GM12878 (cell line): ENCODE measurements around the gene CAMKMT.

Experiments
- BHLHE40 ChIP-seq, 2 experiments: fragments of 450-650 bp in 1 of 2; IDR thresholded peaks; 2 replicates each; pipeline ENCODE4 v1.6.1; 2011 to 2017; ENCODE audit warnings: low read depth in 2 of 2, borderline replicate concordance in 1 of 2, improper control_type of control experiment in 1 of 2, low read length in 1 of 2, mild to moderate bottlenecking in 1 of 2
- ELK1 ChIP-seq: IDR thresholded peaks from 2 replicates; pipeline ENCODE4 v1.6.1; 2012; ENCODE audit warnings: low read depth, low read length, improper control_type of control experiment
- ETV6 ChIP-seq, 2 experiments: fragments of 450-650 bp in 1 of 2; IDR thresholded peaks in 1 of 2; conservative IDR thresholded peaks in 1 of 2; 2 replicates each; pipeline ENCODE4 v1.6.1; 2014; ENCODE audit warnings: antibody characterized with exemption in 1 of 2, borderline replicate concordance in 1 of 2, low read depth in 1 of 2, mild to moderate bottlenecking in 1 of 2, moderate library complexity in 1 of 2
- EZH2 ChIP-seq: IDR thresholded peaks from 2 replicates; pipeline ENCODE4 v1.6.1; 2012; ENCODE audit warnings: low read depth, mild to moderate bottlenecking, control low read depth, inconsistent platforms, low read length, borderline replicate concordance; ENCODE audit not compliant: control insufficient read depth
- POLR2A ChIP-seq: IDR thresholded peaks from 2 replicates; pipeline ENCODE4 v1.6.1; 2011; ENCODE audit warnings: low read depth, mild to moderate bottlenecking, low read length
- RAD51 ChIP-seq: fragments of 450-650 bp; IDR thresholded peaks from 2 replicates; pipeline ENCODE4 v1.6.1; 2016; ENCODE audit warnings: moderate library complexity, mild to moderate bottlenecking, inconsistent platforms
- ZBED1 ChIP-seq: IDR thresholded peaks from 2 replicates; pipeline ENCODE4 v1.6.1; 2016; ENCODE audit warnings: borderline replicate concordance
- TF ChIP-seq, protein P1 (sequence below): IDR thresholded peaks from 2 replicates; pipeline ENCODE4 v1.6.1; 2012; ENCODE audit warnings: low read depth, low read length, improper control_type of control experiment

DNA sequence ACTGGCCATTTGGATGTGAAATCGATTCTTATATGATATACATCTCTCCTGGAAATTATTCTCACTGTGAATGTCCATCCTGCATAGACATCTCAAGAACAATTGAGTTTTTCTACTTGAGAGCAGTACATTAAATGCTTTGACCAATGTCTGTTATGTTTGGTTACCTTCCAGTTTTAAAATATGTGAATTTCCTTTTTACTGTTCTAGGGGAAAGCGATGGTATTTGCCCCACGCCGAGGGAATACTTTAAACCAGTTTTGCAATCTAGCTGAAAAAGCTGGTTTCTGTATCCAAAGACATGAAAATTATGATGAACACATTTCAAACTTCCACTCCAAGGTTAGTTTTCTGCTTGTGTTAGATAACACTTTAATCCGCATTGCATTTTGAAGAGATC is 404.5 kb downstream of the CAMKMT start:
- TF ChIP-seq ELK1 (no peak), ETV6 (conservative IDR thresholded peaks at IDR 0.05 in 1 of 2, IDR thresholded peaks at IDR 0.05 in 1 of 2; ENCODE audit: borderline replicate concordance in 1 of 2, low read depth in 1 of 2) (no peak), POLR2A (no peak), BHLHE40 (IDR thresholded peaks at IDR 0.05; ENCODE audit: borderline replicate concordance in 1 of 2, low read depth in 2 of 2, low read length in 1 of 2) (no peak), ZBED1 (no peak), RAD51 (no peak), EZH2 (no peak)
- TF ChIP-seq, protein P1, sequence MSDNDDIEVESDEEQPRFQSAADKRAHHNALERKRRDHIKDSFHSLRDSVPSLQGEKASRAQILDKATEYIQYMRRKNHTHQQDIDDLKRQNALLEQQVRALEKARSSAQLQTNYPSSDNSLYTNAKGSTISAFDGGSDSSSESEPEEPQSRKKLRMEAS = no peak
